Bronchial epithelial cell (primary cell): ENCODE measurements around the gene TXLNB. TPM values are rescaled to one million over a fixed set of nuclear protein-coding genes. Genes with fewer than 3 reads are reported as not detected.
"Not testable (repeated sequence)": the region's sequence is repeated elsewhere in the genome, so short reads cannot be mapped to it uniquely, and the experiment has no call there.

ENCODE experiments used
- DNase-seq: peaks from one replicate; pipeline ENCODE4 v3.0.0-alpha.2; 2010; ENCODE audit warnings: low read depth
- FAIRE-seq: peaks from 2 replicates; lab custom pipeline; 2011; peaks lifted over from hg19 to GRCh38; lab: Jason Lieb, UNC
- H3K27me3 ChIP-seq: 2 replicates; pipeline ENCODE4 v1.5.1; 2011; ENCODE audit warnings: low read length; ENCODE audit not compliant: control insufficient read depth, insufficient read depth
- H3K36me3 ChIP-seq: 2 replicates; pipeline ENCODE4 v1.5.1; 2011; ENCODE audit warnings: low read length; ENCODE audit not compliant: control insufficient read depth, insufficient read depth
- H3K4me3 ChIP-seq: 2 replicates; pipeline ENCODE4 v1.5.1; 2011; ENCODE audit warnings: mild to moderate bottlenecking, low read depth, low read length, control low read depth
- CTCF ChIP-seq: IDR thresholded peaks from 2 replicates; pipeline ENCODE4 v1.5.1; 2011; ENCODE audit warnings: mild to moderate bottlenecking, moderate library complexity, low read length, control low read depth, inconsistent platforms; ENCODE audit not compliant: insufficient read depth, severe bottlenecking
- total RNA-seq: library from RNA; depleted of rRNA; stranded (reverse); fragments of >200 nt; gene quantifications from 2 replicates; pipeline ENCODE4 v1.2.1, GENCODE V29; 2014

The TXLNB gene
- total RNA-seq, 1 donor from 2014 or later = under 0.01 TPM

DNA sequence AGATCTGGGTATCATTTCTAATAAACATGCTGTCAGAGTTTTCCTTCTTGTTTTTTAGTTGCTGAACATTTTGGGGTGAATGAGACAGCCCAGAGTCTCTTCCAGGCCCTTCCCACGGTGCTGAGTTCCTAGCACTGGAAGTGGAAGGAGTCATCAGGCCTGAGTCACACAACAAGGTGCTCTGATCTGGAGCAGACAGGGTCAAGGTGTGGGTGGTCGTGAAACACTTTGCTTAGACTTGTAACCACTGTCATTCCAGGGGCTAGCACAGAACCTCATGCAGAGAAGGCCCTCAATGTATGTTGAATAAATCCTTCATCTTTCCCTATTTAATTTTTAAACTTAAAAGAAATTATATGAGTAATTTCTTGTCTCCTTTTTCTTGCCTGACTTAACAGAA lies 60.6 kb downstream of the TXLNB start:
- Histone ChIP-seq H3K36me3 (no peaks in the 10 kb centered on the region), H3K4me3 (no peak overlapping the region), H3K27me3 (no peaks in the 10 kb centered on the region)
- DNase-seq (peak; percentile 61), FAIRE-seq (no peak)
- no peak for TF ChIP-seq CTCF

DNA sequence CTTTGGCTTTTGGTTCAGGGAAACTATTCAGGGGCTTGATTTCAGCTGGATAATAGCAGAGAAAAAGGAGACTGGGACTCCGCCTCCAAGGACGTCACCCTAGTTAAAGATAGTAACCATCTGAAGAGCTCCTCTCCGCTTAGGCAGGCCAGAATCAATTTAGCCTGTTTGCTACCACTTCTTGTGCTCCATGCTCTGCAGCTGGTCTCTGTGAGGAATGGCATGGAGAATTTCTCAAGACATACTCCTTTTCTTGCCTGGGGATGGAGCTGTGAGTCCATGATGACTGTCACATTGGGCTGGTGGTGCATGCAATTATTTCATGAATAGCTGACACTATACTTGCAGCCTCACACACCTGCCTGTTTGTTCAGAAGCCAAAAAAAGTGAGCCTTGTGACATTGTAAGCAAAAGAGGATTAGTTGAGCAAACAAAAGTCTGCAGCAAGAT lies 61.4 kb downstream of the TXLNB start:
- H3K4me3 ChIP-seq = no peak overlapping the region
- FAIRE-seq (peak; percentile 36), DNase-seq (peak; percentile 39)
- no peaks in the 10 kb centered on the region for H3K36me3 ChIP-seq
- peak; percentile 19 for TF ChIP-seq CTCF
- no peaks in the 10 kb centered on the region for H3K27me3 ChIP-seq

GRCh38 chr6:139228387-139228786 lies 63.4 kb downstream of the TXLNB start:
- H3K27me3 ChIP-seq, DNase-seq, H3K4me3 ChIP-seq, FAIRE-seq, H3K36me3 ChIP-seq: not testable (repeated sequence)

DNA sequence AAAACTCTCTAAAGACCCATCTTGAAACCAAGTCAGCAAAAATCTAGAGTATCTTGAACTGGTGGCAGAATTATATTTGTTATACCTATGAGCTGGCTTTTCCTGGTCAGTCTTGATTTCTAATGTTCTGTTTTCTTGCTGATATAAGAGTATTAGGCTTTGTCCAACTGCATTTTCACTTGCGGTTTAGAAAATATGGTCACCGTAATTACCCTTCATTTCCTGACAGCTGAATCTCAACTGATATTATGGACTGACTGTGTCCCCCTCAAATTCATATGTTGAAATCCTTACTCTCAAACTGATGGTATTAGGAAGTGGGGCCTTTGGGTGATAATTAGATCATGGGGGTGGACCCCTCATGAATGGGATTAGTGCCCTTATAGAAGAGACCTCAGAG lies 72.1 kb downstream of the TXLNB start:
- no peak overlapping the region for H3K4me3 ChIP-seq
- DNase-seq = no peak
- FAIRE-seq = no peak

GRCh38 chr6:139219271-139219729 lies 72.5 kb downstream of the TXLNB start:
- H3K36me3 ChIP-seq = no peaks in the 10 kb centered on the region
- no peaks in the 10 kb centered on the region for H3K27me3 ChIP-seq
- FAIRE-seq = peak; percentile 81
- H3K4me3 ChIP-seq = no peak overlapping the region
- peak; percentile 92 for TF ChIP-seq CTCF
- DNase-seq = peak; percentile 90

More for the DNA sequence above, 72.1 kb downstream of the TXLNB start:
- TF ChIP-seq CTCF = no peak
- no peaks in the 10 kb centered on the region for H3K27me3 ChIP-seq
- no peaks in the 10 kb centered on the region for H3K36me3 ChIP-seq

GRCh38 chr6:139212460-139212859 lies 79.3 kb downstream of the TXLNB start:
- H3K36me3 ChIP-seq, H3K4me3 ChIP-seq, DNase-seq, H3K27me3 ChIP-seq, FAIRE-seq: not testable (repeated sequence)

DNA sequence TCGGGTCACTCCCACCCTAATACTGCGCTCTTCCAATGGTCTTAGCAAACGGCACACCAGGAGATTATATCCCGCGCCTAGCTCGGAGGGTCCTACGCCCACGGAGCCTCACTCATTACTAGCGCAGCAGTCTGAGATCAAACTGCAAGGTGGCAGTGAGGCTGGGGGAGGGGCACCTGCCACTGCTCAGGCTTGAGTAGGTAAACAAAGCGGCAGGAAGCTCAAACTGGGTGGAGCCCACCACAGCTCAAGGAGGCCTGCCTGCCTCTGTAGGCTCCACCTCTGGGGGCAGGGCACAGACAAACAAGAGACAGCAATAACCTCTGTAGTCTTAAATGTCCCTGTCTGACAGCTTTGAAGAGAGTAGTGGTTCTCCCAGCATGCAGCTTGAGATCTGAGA lies 81.0 kb downstream of the TXLNB start:
- H3K4me3 ChIP-seq, H3K27me3 ChIP-seq, FAIRE-seq, H3K36me3 ChIP-seq, DNase-seq: not testable (repeated sequence)
